Pulmonary artery endothelial cell (primary cell): ENCODE data around the gene RSBN1L. TPM values are rescaled to one million over a fixed set of nuclear protein-coding genes. Genes with fewer than 3 reads are reported as not detected.

Source experiments
- DNase-seq: peaks from one replicate; pipeline ENCODE4 v3.0.0-alpha.2; 2011; ENCODE audit warnings: low read depth, low spot score
- total RNA-seq: library from RNA; depleted of rRNA; stranded (reverse); fragments of >200 nt; gene quantifications from 2 replicates; pipeline ENCODE4 v1.2.3, GENCODE V29; 2014

Gene RSBN1L
- total RNA-seq, 1 donor from 2014 or later = 10.2 TPM

GRCh38 chr7:77802557-77803405 is 106.5 kb downstream of the RSBN1L start:
- DNase-seq = no peak

DNA sequence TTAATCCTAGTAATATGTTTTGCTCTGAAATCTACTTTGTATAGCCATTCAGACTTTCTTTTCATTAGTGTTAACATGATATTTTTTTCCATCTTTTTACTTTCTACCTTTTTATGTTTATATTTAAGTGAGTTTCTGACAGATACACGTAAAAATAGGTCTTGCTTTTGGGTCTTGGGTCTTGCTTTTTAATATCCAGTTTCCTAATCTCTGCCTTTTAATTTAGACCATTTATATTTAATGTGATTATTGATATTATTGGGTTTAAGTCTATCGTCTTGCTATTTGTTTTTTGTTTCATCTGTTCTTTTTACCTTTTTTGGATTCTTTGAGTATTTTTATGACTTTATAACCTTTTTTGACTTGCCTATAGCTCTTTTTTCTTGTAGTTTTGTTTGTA is 110.2 kb downstream of the RSBN1L start:
- DNase-seq = no peak

DNA sequence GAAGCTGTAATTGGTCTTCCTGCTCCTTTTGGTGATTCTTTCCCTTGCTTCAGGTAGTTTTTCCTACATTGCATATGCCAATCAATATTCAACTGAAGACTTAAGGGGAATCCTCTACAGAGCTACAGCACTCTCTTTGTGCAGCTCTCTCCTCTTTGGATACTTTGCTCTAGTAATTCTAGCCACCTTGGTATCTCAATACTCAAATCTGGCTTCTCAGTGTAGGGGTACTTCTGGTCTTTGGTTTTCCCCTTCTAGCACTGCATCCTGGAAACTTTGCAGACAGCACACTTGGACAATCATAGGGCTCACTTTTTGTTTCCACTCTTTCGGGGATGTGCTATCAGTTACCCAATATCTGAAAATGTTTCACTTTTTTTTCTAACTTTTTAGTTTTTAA is 112.3 kb downstream of the RSBN1L start:
- DNase-seq = no peak

DNA sequence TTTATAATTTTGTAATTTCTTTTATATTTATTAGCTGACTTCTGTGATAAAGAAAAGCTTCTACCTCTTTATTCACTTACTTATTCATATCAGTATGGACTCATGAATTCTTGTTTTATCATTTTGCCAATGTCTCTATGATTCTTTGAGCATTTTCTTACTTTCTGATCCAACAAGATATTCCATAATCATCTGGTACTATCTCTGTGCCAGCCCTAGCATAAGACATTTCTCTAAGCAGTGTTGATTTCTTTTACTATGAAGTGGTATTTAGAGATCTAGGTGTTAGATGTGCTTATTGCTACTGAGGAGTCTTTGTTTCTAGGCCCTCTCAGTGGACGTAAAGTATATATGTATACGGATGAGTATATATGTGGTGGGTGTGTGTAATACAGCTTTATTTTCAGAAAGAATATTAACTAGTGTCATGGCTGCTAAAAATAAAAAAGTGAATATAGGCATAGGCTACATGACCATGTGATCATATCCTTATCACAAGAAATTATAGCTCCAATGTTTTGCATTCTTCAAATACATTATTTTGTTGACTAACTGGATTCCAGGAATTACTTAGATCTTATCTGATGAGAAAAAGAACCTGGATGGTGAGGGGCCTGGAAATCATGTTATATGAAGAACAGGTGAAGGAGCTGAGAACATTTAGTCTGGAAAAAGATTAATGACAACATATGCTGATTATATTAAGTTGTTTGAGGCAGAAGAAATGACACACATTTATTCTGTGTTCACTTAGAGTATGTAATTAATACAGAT is 115.4 kb downstream of the RSBN1L start:
- no peak for DNase-seq

- no peak for DNase-seq
Observed at GRCh38 chr7:77812290-77812685, 116.0 kb downstream of the RSBN1L start.

- DNase-seq = no peak
Observed at GRCh38 chr7:77813180-77813579, 116.9 kb downstream of the RSBN1L start.

GRCh38 chr7:77819021-77819420 is 122.8 kb downstream of the RSBN1L start:
- DNase-seq = no peak

DNA sequence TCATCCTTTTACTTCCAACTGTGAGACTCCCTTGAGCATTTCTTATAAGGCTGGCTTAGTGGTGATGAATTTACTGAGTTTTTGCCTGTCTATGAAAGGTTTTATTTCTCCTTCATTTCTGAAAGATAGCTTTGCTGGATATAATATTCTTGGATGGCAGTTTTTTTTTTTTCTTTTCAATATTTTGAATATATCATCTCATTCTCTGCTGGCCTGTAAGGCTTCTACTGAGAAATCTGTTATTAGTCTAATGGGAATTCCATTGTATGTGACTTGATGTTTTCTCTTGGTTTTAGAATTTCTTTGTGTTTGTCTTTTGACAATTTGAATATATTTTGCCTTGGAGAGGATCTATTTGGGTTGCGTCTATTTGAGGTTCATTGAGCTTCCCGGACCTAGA is 124.7 kb downstream of the RSBN1L start:
- DNase-seq = no peak

DNA sequence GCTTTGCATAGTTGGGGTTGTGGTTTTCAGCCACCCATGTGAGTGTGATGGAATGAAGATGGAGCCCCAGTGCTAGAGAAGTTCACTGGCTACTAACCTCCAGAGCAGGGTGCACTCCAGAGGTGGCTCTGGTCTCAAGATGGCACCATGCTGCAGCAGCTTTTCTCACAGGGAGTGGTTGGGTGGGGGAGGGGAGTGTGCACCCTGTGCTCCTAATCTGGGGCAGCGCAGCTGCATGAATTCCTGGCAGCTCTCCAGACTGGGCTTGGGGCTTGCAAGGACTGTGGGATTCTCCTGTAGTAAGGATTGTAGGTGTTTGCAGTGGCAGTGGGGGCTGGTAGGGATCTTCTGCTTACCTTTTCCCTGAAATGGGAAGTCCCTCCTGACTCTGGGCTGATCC is 126.0 kb downstream of the RSBN1L start:
- no peak for DNase-seq

DNA sequence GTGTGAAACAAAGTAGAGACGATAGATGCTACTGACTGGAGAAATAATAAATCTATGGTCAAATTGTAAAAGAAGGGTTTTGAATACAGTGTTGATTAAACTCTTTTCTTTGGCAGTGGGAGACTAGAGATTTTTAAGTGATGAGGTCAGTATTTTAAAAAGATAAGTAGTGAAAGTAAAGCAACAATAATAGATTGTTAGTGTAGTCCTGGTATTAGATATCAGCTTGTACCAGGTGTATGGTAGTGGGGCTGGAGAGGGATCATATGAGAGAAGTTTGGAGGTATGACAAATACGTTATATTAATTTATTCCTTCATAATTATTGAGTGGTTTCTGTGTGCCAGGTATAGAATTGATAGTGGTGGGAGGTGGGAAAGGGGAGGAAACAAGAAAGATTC is 127.5 kb downstream of the RSBN1L start:
- DNase-seq = no peak

DNA sequence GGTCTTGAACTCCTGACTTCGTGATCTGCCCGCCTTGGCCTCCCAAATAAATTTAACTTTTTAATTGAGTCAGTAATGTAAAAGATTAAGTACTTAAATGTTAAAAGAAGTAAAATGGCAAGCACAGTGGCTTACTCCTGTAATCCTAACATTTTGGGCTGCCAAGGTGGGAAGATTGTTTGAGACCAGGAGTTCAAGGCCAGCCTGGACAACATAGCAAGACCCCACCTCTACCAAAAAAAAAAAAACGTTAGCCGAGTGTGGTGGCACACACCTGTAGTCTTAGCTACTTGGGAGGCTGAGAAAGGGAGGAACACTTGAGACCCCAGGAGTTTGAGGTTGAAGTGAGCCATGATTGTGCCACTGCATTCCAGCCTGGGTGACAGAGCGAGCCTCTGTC is 128.4 kb downstream of the RSBN1L start:
- DNase-seq = no peak

GRCh38 chr7:77825131-77825530 is 128.9 kb downstream of the RSBN1L start:
- DNase-seq = no peak

DNA sequence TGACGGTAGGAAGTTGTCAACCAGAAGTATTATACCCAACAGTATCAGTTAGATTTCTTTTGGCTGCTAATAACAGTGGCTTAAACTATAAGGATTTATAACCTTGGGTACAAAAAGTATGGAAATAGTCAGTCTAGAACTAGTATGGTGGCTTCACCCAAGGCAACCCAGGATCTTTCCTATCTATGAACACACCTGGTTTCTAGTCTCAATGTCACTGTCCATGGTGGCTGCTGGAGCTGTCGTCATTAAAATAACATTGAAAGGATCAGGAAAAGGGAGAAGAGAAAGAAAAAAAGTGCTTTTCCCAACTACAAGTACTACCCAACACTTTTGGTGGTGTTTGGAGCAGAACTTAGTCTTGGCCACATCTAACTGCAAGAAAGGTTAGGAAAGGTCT is 130.0 kb downstream of the RSBN1L start:
- DNase-seq = no peak

DNA sequence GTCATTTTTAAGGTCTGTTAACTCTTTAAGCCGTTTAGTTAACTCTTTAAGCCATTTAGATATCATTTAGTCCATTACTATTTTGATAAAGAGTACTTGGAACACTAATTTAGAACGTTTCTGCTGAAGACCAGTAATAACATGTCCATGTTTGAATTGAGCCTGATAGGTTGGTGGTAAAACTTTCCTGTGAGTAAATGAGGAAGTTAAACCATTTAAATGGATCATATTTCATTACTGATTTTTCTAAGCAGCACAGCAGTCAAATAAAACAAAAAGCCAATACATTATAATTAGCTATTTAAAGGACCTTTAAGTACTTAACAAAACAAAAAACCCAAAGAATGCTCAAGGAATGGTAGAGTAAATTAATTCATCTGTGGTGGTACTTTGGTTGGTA is 131.7 kb downstream of the RSBN1L start:
- DNase-seq = no peak

GRCh38 chr7:77830649-77831355 is 134.5 kb downstream of the RSBN1L start:
- DNase-seq = no peak

- no peak for DNase-seq
Observed at GRCh38 chr7:77831481-77831880, 135.2 kb downstream of the RSBN1L start.

- DNase-seq = no peak
Observed at GRCh38 chr7:77831953-77832352, 135.7 kb downstream of the RSBN1L start.

Other genes with a start within 250 kb of the RSBN1L start
- gene PTPN12, start 159.2 kb upstream of the RSBN1L start, total RNA-seq = 40.8 and 48.2 TPM in 2 replicates
- 9.2 and 10.2 TPM in 2 replicates for gene TMEM60, start 102.0 kb downstream of the RSBN1L start, total RNA-seq
- 13.8 and 17.3 TPM in 2 replicates for gene PHTF2, start 102.3 kb downstream of the RSBN1L start, total RNA-seq